NCI-H2196 treated with DMSO at 0.1 percent for 48 hours (cell line): ENCODE results near the gene RNF141.

Experiments used
- DNase-seq: peaks from one replicate; lab custom pipeline; 2025; ENCODE audit not compliant: unreplicated experiment; lab: John Stamatoyannopoulos, UW

The RNF141 gene

DNA sequence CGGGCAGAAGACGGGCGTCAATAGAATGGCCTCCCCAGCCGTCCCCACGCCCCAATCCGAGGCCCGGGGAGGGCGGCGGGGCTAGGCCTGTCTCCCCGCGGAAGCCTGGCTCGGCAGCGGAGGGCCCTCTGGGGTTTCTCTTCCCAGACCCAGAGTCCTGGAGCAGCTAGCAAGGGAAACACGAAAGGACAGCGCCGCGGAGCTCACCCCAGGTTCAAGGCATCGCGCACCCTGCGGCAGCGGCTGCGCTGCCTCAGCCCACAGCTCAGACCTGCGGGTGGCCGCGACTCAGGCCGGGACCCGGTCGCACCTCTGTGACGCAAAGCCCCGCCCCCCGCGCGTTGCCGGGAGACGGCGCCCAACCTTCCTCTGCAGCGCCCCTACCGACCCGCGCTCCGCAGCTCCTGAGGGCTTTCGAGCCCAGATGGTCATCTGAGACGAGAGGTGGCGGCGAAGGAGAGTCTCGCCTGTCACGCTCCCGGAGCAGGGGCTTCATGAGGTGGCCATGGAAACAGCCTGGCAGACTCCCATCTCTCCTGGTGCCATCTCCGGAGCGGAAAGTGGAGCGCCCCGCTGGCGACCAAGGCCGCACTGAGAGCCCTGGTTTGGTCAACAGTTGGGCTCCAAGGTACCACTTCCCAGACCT, at the start of gene RNF141:
TSS of gene RNF141 (minus strand) at position 273 of the 646 bp plus-strand sequence. CDS start 7,029 bp downstream, outside the sequence.
- peak; percentile 90 for DNase-seq

- no peak for DNase-seq
Measured at GRCh38 chr11:10590218-10590915, 49.4 kb upstream of the RNF141 start.

DNA sequence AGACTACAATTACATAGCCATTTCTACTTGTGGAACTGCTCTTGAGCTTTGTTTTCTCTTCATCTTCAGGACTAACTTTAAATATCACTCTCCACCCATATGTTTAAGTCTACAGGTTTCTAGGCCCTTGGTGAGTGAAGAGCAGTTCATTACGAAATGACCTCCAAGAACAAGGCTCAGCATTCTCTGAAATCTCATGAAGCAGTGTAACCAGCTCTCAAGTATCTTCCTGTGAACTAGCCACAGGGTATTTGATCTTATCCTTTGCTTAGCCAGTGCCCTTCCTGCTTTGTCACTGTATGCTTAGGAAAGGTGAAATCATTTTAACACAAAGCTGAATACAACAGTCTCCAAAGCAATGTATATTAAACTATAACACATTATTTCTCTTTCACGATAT, 47.9 kb upstream of the RNF141 start:
- DNase-seq, result no peak

- DNase-seq, result no peak
Measured at GRCh38 chr11:10587995-10588394, 47.0 kb upstream of the RNF141 start.

DNA sequence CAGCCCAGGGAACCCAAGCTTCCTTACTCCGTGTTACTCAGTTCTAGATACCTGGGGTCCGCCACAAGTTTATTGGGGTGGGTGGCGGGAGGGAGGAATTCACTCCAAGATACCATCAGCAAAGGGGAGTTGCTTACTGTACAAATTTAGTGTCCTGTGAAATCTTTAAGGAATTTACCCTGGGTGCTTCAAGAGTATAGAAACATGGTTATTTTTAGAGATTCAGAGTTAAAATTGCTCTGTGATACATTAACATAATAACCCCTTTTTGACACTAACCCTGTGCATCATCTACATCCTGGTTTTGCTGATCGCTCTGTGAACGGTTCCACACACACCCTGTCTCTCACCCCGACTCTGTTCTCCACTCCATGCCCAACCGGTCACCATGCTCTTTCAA, 46.4 kb upstream of the RNF141 start:
- DNase-seq, result no peak

- DNase-seq, result no peak
Measured at GRCh38 chr11:10584071-10584501, 43.1 kb upstream of the RNF141 start.

DNA sequence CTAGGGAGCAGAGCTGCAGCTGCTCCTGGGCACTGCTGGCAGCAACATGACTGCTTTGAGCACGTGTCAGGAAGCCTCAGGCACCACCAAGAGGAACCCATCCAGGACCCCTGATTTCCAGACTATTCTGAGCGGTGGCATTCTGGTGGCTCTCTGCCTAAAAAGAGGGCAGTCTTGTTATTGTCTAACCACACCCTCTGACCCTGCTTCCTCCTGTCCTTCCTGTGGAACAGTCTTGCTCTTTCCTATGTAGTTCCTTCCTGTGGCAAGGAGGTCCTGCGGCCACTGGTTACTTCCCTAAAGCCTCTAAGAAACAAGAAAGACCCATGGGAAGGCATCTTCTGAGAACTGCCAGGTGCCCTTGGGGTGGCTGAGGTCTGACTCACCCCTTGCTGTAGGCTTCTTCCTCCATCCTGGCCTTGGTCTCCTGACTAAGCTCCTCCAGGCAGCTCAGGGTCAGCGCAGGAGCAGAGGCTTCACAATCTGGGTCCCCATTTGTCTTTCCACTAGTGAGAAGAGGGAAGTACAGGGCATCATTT, 40.6 kb upstream of the RNF141 start:
- no peak for DNase-seq

- no peak for DNase-seq
Measured at GRCh38 chr11:10580623-10581022, 39.6 kb upstream of the RNF141 start.

- no peak for DNase-seq
Measured at GRCh38 chr11:10579700-10580099, 38.7 kb upstream of the RNF141 start.

DNA sequence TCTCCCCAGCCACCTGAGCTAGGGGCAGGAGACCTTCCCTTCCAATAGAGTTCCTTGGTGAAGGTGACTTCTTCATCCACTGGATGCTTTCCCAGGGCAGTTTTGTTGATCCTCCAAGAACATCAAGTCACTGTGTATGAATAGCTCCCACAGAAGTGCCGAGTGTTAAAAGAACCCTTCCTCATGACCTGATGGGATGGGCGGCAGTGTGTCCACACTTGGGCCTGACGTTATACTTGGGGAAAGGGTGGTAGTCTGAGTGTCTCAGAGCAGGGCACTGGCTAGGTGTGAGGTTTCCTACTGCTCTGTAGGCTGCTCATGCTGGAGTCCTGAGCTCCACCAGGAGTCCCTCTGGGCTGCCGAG, 35.0 kb upstream of the RNF141 start:
- no peak for DNase-seq

- DNase-seq, result no peak
Measured at GRCh38 chr11:10575346-10576034, 34.5 kb upstream of the RNF141 start.

- no peak for DNase-seq
Measured at GRCh38 chr11:10573556-10573955, 32.6 kb upstream of the RNF141 start.

- DNase-seq, result no peak
Measured at GRCh38 chr11:10573028-10573427, 32.0 kb upstream of the RNF141 start.

DNA sequence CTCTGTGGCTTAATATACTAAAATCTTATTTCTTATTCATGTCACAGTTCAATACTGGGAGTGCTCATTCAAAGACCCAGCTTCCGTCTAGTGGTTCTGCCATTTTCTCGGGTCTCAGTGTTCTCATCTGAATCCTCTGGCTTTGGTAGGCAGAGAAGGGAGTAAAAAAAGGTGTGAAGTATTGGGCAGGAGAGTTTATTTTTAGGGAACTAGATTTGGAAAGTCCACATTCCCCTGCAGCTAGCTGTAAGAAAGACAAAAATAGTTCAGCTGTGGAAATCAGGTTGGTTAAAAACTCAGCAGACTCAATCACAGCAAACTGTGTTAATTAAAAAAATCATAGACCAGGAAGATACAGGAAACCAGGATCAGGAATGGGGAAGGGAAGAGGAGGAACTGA, 31.5 kb upstream of the RNF141 start:
- DNase-seq, result no peak

DNA sequence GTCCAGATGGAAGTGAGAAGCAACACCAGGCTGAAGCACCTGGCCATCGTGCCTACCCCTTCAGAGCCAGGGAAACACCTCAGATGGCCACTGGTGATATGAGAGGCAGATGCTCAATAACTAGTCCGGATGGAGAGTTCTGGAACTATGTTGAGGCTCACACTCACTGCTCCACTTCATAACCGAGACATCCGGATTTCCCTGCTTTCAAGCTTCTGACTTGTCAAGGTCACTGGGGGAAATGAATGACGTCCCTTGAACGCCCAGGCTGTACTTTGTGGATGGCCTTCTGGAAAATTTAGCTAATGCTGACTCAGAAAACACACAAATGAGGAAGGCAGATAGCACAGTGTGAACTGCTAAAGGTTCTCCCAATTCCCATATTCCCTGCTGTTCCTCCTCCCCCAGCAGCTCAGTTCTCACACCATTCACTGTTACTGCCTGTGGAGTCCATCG, 27.5 kb upstream of the RNF141 start, which contains the start of gene LYVE1:
TSS of gene LYVE1 (minus strand) at position 180 of the 456 bp plus-strand sequence. CDS start at position 47, 133 bp downstream.
- no peak for DNase-seq

GRCh38 chr11:10567446-10567845, 26.5 kb upstream of the RNF141 start:
- no peak for DNase-seq

- DNase-seq, result no peak
Measured at GRCh38 chr11:10566257-10566957, 25.4 kb upstream of the RNF141 start.

- no peak for DNase-seq
Measured at GRCh38 chr11:10565493-10565892, 24.5 kb upstream of the RNF141 start.

- no peak for DNase-seq
Measured at GRCh38 chr11:10564696-10565318, 23.8 kb upstream of the RNF141 start.

GRCh38 chr11:10564030-10564429, 23.0 kb upstream of the RNF141 start:
- DNase-seq, result no peak

DNA sequence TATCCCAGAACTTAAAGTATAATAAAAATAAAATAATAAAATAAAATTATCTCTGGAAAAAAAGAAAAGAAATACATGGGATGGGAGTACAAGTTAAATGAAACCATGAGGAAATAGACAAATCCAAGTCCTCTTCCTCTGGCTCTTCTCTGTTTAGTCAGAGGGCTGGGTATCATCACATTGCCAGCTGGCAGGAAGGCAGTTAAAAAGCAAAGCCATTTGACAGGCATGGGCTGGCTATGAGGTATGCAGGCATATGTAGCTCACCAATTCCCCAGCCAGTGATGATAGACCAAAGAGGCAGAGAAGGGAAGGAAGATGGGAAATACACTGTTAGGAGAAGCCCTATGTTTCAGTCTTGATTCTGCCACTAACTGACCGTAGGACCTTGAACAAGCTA, 21.0 kb upstream of the RNF141 start:
- no peak for DNase-seq
